Heart left ventricle (tissue), 16 donors: ENCODE data around the gene PAGE1. TPM values are rescaled to one million over a fixed set of nuclear protein-coding genes. Genes with fewer than 3 reads are reported as not detected.

Experiments
- ATAC-seq, 4 donors: fragments of 200-7000 bp; cut with Tn5 transposase; one replicate each; pipeline ENCODE4 v1.9.1; 2020 to 2022; ENCODE audit warnings: moderate library complexity in 4 of 4, mild to moderate bottlenecking in 3 of 4, moderate number of reproducible peaks in 1 of 4
- DNase-seq, 5 donors: peaks; one replicate each; pipeline ENCODE4 v3.0.0-alpha.2; 2020
- H3K27ac ChIP-seq, 12 donors: fragments of 200-600 bp; sonication (generic) in 4 of 12; one replicate each; pipeline versions ENCODE4 v1.5.0 to v1.8.0; 2016 to 2022; ENCODE audit warnings: mild to moderate bottlenecking in 2 of 12
- H3K27me3 ChIP-seq, 9 donors: fragments of 200-600 bp; sonication (generic) in 2 of 9; one replicate each; pipeline versions ENCODE4 v1.5.1 to v1.8.0; 2016 to 2022; ENCODE audit warnings: mild to moderate bottlenecking in 3 of 9
- H3K36me3 ChIP-seq, 9 donors: fragments of 200-600 bp; sonication (generic) in 2 of 9; one replicate each; pipeline versions ENCODE4 v1.5.0 to v1.8.0; 2018 to 2022; ENCODE audit warnings: mild to moderate bottlenecking in 2 of 9
- H3K4me1 ChIP-seq, 12 donors: fragments of 200-600 bp; sonication (generic) in 4 of 12; one replicate each; pipeline versions ENCODE4 v1.5.0 to v1.8.0; 2016 to 2022; ENCODE audit warnings: mild to moderate bottlenecking in 3 of 12
- H3K4me3 ChIP-seq, 12 donors: fragments of 200-600 bp; sonication (generic) in 4 of 12; one replicate each; pipeline versions ENCODE4 v1.5.0 to v1.8.0; 2017 to 2022; ENCODE audit warnings: mild to moderate bottlenecking in 9 of 12, moderate library complexity in 4 of 12
- H3K9me3 ChIP-seq, 12 donors: fragments of 200-600 bp; sonication (generic) in 4 of 12; one replicate each; pipeline versions ENCODE4 v1.5.0 to v1.8.0; 2016 to 2022; ENCODE audit warnings: mild to moderate bottlenecking in 1 of 12
- POLR2A ChIP-seq, 2 donors: fragments of 450-650 bp; IDR thresholded peaks; one replicate each; pipeline ENCODE4 v1.6.1; 2017; ENCODE audit warnings: antibody characterized with exemption in 2 of 2, mild to moderate bottlenecking in 2 of 2, moderate library complexity in 2 of 2
- WGBS, 4 donors: extraction: QIAGEN DNeasy Blood & Tissue Kit in 2 of 4; methylation state at CpG; one replicate each; pipeline versions ENCODE4 v1.1.5 to v1.1.7; 2013 to 2018; 5-methylcytosine and 5-hydroxymethylcytosine counted together
- intact Hi-C, 10 donors: fragments of 100-400 bp; cut with DNase I; formaldehyde crosslinking; loops; one replicate each; pipeline versions ENCODE4 v1.11.1 to v1.14.2; 2022
- polyA plus RNA-seq, 2 donors: library from polyadenylated mRNA; stranded (reverse); fragments of 200-250 nt; gene quantifications; one replicate each; pipeline ENCODE4 v1.2.3, GENCODE V29; 2013
- total RNA-seq, 9 donors: library from RNA; depleted of rRNA in 2 of 9; stranded (reverse); fragments of >200 nt in 2 of 9; fragmentation: NEBNext Ultra II Directional in 3 of 9; extraction: Animal tissue kit (Norgen Biotek cat#: 25700) in 3 of 9; gene quantifications; one replicate each; pipeline versions ENCODE4 v1.1.0 to v1.2.4, GENCODE V29; 2016 to 2023
- TF ChIP-seq, protein P1 (sequence below), 12 donors: fragments of 200-600 bp; sonication (generic) in 4 of 12; IDR thresholded peaks; one replicate each; pipeline versions ENCODE4 v1.5.0 to v1.8.0; 2018 to 2022; ENCODE audit warnings: antibody characterized with exemption in 12 of 12, mild to moderate bottlenecking in 5 of 12
- donor health status: ischemic (EF 13 %, LVEDD 7.1; RV severe dilation, severe dysfunction).
- donor health status: healthy with polysubstance abuse.
- donor health status: DM: no; HTN: yes; CAD: no.
- donor health status: DM: no; HTN: no; CAD: no.
- donor health status: ischemic (EF 25% LVEDD 6.9; RV normal size, moderate dysfunction).
- donor health status: ischemic (EF 25% LVEDD 5.7; RV mildly dilated, moderate dysfunction).
- donor health status: healthy.
- donor health status: DM: yes; HTN: yes; CAD: no.
- donor health status: ischemic (EF 35%, LVEDD 5.7; RV mildly dilated, moderate dysfunction).
- donor health status: nonischemic (EF 11% LVEDD 7.7; RV severe dilation, severe dysfunction).
- donor health status: DM: yes; HTN: yes; CAD: no.
- donor health status: PGD.
- donor health status: ischemic (EF 29% LVEDD 5.4; RV normal size, mild dysfunction).
- donor health status: nonischemic (EF 23%, LVEDD 6.1; RV moderate dilation, normal function).

The PAGE1 gene
- total and polyA plus RNA-seq, 11 donors: not detected

DNA sequence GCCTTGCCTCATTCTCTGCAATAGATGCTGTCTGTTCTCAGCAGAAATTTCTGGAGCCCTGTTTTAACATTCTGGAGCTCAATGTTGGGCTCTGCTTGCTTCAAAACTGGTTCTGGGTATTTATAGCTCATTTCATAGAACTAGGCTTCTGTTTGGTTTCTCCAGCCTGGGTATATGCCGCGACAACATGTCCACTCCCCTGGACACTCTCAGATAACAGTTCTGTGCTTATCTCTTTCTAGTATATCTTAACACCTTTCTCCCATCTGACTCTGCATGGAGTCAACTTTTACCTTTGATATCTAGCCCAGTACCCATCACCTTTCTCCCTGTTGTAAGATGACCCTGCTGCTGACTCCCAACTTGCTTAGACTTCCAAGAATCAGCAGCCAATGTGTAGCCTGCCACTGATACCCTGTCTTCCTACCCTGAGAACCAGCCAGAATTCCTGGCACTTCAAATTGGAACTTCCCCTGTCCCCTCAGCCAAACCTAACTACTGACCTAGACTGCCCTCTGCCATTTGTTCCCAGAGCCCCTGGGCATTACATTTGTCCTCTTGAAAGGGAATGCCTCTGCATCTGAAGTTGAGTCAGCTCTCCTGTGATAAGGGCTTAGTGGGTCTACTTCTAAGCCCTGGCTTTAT is 20.6 kb downstream of the PAGE1 start:
- DNase-seq: no peak
- no peak for ATAC-seq
- Histone ChIP-seq H3K4me1 (no peaks in the 10 kb centered on the region), H3K9me3 (no peaks in the 10 kb centered on the region), H3K27ac (no peak overlapping the region), H3K4me3 (no peak overlapping the region), H3K36me3 (no peaks in the 10 kb centered on the region), H3K27me3 (peaks cover 0 to 10% (median 0%) of the 10 kb centered on the region in 9 donors)
- no peak for TF ChIP-seq POLR2A (IDR thresholded peaks at IDR 0.05)
- TF ChIP-seq, protein P1, sequence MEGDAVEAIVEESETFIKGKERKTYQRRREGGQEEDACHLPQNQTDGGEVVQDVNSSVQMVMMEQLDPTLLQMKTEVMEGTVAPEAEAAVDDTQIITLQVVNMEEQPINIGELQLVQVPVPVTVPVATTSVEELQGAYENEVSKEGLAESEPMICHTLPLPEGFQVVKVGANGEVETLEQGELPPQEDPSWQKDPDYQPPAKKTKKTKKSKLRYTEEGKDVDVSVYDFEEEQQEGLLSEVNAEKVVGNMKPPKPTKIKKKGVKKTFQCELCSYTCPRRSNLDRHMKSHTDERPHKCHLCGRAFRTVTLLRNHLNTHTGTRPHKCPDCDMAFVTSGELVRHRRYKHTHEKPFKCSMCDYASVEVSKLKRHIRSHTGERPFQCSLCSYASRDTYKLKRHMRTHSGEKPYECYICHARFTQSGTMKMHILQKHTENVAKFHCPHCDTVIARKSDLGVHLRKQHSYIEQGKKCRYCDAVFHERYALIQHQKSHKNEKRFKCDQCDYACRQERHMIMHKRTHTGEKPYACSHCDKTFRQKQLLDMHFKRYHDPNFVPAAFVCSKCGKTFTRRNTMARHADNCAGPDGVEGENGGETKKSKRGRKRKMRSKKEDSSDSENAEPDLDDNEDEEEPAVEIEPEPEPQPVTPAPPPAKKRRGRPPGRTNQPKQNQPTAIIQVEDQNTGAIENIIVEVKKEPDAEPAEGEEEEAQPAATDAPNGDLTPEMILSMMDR (IDR thresholded peaks at IDR 0.05): no peak
- 21 to 67% (median 42%) methylated on average over 2 of the region's 2 CpGs for WGBS, 4 donors
- intact Hi-C loops: no loop called here

- 56 to 78% (median 68%) methylated on average over 12 of the region's 12 CpGs for WGBS, 4 donors
- Histone ChIP-seq H3K27ac (no peak overlapping the region), H3K4me3 (no peak overlapping the region), H3K4me1 (no peaks in the 10 kb centered on the region), H3K27me3 (peaks cover 0 to 10% (median 0%) of the 10 kb centered on the region in 9 donors), H3K36me3 (no peaks in the 10 kb centered on the region), H3K9me3 (no peaks in the 10 kb centered on the region)
- intact Hi-C loops: no loop called here
- ATAC-seq (no peak), DNase-seq (no peak)
- no peak for TF ChIP-seq POLR2A (IDR thresholded peaks at IDR 0.05)
- TF ChIP-seq, protein P1 (IDR thresholded peaks at IDR 0.05): no peak
These were observed 22.4 kb downstream of the PAGE1 start for GRCh38 chrX:49673394-49673793.

GRCh38 chrX:49664824-49665223 is 31.0 kb downstream of the PAGE1 start:
- no peak for ATAC-seq
- Histone ChIP-seq H3K4me3 (no peak overlapping the region), H3K36me3 (no peaks in the 10 kb centered on the region), H3K4me1 (no peaks in the 10 kb centered on the region), H3K27ac (no peak overlapping the region), H3K9me3 (no peaks in the 10 kb centered on the region), H3K27me3 (no peaks in the 10 kb centered on the region)
- 71 to 84% (median 82%) methylated on average over 10 of the region's 10 CpGs for WGBS, 4 donors
- DNase-seq: no peak
- intact Hi-C loops: no loop called here
- no peak for TF ChIP-seq POLR2A (IDR thresholded peaks at IDR 0.05)
- TF ChIP-seq, protein P1 (IDR thresholded peaks at IDR 0.05): no peak

- no peaks in the 10 kb centered on the region for H3K4me1 ChIP-seq
- TF ChIP-seq POLR2A (IDR thresholded peaks at IDR 0.05): no peak
- TF ChIP-seq, protein P1 (IDR thresholded peaks at IDR 0.05): no peak
- no peaks in the 10 kb centered on the region for H3K27me3 ChIP-seq
- no peaks in the 10 kb centered on the region for H3K9me3 ChIP-seq
- H3K36me3 ChIP-seq: no peaks in the 10 kb centered on the region
- H3K4me3 ChIP-seq: no peak overlapping the region
- no peak for ATAC-seq
- WGBS, 4 donors: 82 to 96% (median 89%) methylated on average over 4 of the region's 4 CpGs
- intact Hi-C loops: no loop called here
- no peak for DNase-seq
- H3K27ac ChIP-seq: no peak overlapping the region
These were observed 33.9 kb downstream of the PAGE1 start for GRCh38 chrX:49661881-49662280.
